ENCODE data around the gene MIPEP.

MIPEP gene

GRCh38 chr13:23714672-23715071 is 174.5 kb downstream of the MIPEP start:
- no peaks in the 10 kb centered on the region for H3K27me3 ChIP-seq
- H3K36me3 ChIP-seq = no peaks in the 10 kb centered on the region
- no peak overlapping the region for H3K4me3 ChIP-seq (ENCODE audit: low read depth in 1 of 2, low read length in 1 of 2)
- H3K9me3 ChIP-seq = no peaks in the 10 kb centered on the region
- H3K27ac ChIP-seq = no peak overlapping the region
- no peaks in the 10 kb centered on the region for H3K4me1 ChIP-seq (ENCODE audit: control insufficient read depth in 1 of 2, insufficient read depth in 1 of 2, low read depth in 1 of 2, low read length in 1 of 2)
- no peak for TF ChIP-seq CTCF (IDR thresholded peaks at IDR 0.05)

GRCh38 chr13:23711355-23711754 is 177.8 kb downstream of the MIPEP start:
- Histone ChIP-seq H3K36me3 (no peaks in the 10 kb centered on the region), H3K27me3 (no peaks in the 10 kb centered on the region), H3K4me1 (ENCODE audit: control insufficient read depth in 1 of 2, insufficient read depth in 1 of 2, low read depth in 1 of 2, low read length in 1 of 2) (no peaks in the 10 kb centered on the region), H3K27ac (no peak overlapping the region), H3K4me3 (ENCODE audit: low read depth in 1 of 2, low read length in 1 of 2) (no peak overlapping the region), H3K9me3 (no peaks in the 10 kb centered on the region)
- no peak for TF ChIP-seq CTCF (IDR thresholded peaks at IDR 0.05)

GRCh38 chr13:23710366-23710765 is 178.8 kb downstream of the MIPEP start:
- Histone ChIP-seq H3K27me3 (no peaks in the 10 kb centered on the region), H3K4me3 (ENCODE audit: low read depth in 1 of 2, low read length in 1 of 2) (no peak overlapping the region), H3K9me3 (no peaks in the 10 kb centered on the region), H3K36me3 (no peaks in the 10 kb centered on the region), H3K27ac (no peak overlapping the region), H3K4me1 (ENCODE audit: control insufficient read depth in 1 of 2, insufficient read depth in 1 of 2, low read depth in 1 of 2, low read length in 1 of 2) (no peaks in the 10 kb centered on the region)
- no peak for TF ChIP-seq CTCF (IDR thresholded peaks at IDR 0.05)

- Histone ChIP-seq H3K9me3 (no peaks in the 10 kb centered on the region), H3K36me3 (no peaks in the 10 kb centered on the region), H3K27me3 (no peaks in the 10 kb centered on the region), H3K4me3 (ENCODE audit: low read depth in 1 of 2, low read length in 1 of 2) (no peak overlapping the region), H3K4me1 (ENCODE audit: control insufficient read depth in 1 of 2, insufficient read depth in 1 of 2, low read depth in 1 of 2, low read length in 1 of 2) (peaks cover 1 to 2% of the 10 kb centered on the region in 2 experiments), H3K27ac (no peak overlapping the region)
- no peak for TF ChIP-seq CTCF (IDR thresholded peaks at IDR 0.05)
Measured at GRCh38 chr13:23709536-23709935, 179.7 kb downstream of the MIPEP start.

- Histone ChIP-seq H3K4me3 (ENCODE audit: low read depth in 1 of 2, low read length in 1 of 2) (no peak overlapping the region), H3K9me3 (no peaks in the 10 kb centered on the region), H3K4me1 (ENCODE audit: control insufficient read depth in 1 of 2, insufficient read depth in 1 of 2, low read depth in 1 of 2, low read length in 1 of 2) (peaks cover 3 to 4% of the 10 kb centered on the region in 2 experiments), H3K36me3 (no peaks in the 10 kb centered on the region), H3K27me3 (no peaks in the 10 kb centered on the region), H3K27ac (no peak overlapping the region)
- TF ChIP-seq CTCF (IDR thresholded peaks at IDR 0.05) = no peak
Measured at GRCh38 chr13:23707674-23708073, 181.5 kb downstream of the MIPEP start.

GRCh38 chr13:23705583-23705982 is 183.6 kb downstream of the MIPEP start:
- Histone ChIP-seq H3K4me3 (ENCODE audit: low read depth in 1 of 2, low read length in 1 of 2) (no peak overlapping the region), H3K27ac (no peak overlapping the region), H3K36me3 (no peaks in the 10 kb centered on the region), H3K27me3 (no peaks in the 10 kb centered on the region), H3K4me1 (ENCODE audit: control insufficient read depth in 1 of 2, insufficient read depth in 1 of 2, low read depth in 1 of 2, low read length in 1 of 2) (peaks cover 3 to 4% of the 10 kb centered on the region in 2 experiments), H3K9me3 (no peaks in the 10 kb centered on the region)
- no peak for TF ChIP-seq CTCF (IDR thresholded peaks at IDR 0.05)
